Endometrial microvascular endothelial cells (primary cell): ENCODE measurements around the gene ITGA4. TPM values are rescaled to one million over a fixed set of nuclear protein-coding genes. Genes with fewer than 3 reads are reported as not detected.

Experiments
- in situ Hi-C: cut with HindIII; loops from 2 replicates; pipeline ENCODE4 v1.10.0; 2017; ENCODE audit warnings: low sequenced_read_pairs, low pct_unique_long_range_greater_than_20kb; ENCODE audit errors: inconsistent ontology term
- total RNA-seq: library from RNA; depleted of rRNA; stranded (reverse); fragments of >200 nt; gene quantifications from one replicate; pipeline ENCODE4 v1.2.3, GENCODE V29; 2015; ENCODE audit errors: inconsistent ontology term

Gene ITGA4
- total RNA-seq, 1 donor from 2014 or later = 6.4 TPM

DNA sequence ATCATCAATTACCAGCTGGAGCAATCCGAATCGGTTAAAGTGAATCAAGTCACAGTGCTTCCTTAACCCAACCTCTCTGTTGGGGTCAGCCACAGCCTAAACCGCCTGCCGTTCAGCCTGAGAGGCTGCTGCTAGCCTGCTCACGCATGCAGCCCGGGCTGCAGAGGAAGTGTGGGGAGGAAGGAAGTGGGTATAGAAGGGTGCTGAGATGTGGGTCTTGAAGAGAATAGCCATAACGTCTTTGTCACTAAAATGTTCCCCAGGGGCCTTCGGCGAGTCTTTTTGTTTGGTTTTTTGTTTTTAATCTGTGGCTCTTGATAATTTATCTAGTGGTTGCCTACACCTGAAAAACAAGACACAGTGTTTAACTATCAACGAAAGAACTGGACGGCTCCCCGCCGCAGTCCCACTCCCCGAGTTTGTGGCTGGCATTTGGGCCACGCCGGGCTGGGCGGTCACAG is 496 bp upstream of the ITGA4 start:
- in situ Hi-C loops = no loop called here

GRCh38 chr2:181457741-181458425 is 697 bp downstream of the ITGA4 start:
- in situ Hi-C loops = no loop called here

- in situ Hi-C loops = no loop called here
Measured at GRCh38 chr2:181458871-181459270, 1.7 kb downstream of the ITGA4 start.

DNA sequence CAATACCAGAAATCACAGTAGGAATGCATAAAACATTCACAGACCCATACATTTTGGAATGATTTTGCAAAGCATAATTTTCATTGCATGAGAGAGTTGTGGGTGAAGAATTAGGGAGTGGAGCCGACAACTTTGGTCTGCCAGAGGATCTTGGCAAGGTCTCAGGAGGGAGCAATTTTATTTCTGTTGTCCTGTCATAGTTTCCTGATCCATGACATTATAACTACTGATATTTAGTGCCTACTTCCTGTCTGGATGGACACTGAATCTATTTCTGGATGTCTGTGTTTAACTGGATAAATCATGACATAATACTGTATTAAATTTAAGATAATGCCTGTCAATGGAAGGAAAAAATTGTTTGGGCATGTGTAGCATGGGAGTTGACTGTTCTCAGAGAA is 2.4 kb downstream of the ITGA4 start:
- in situ Hi-C loops = loop anchor here (10.0 kb wide), 1 partner anchor 355 kb away; no protein-coding TSS in a partner anchor

GRCh38 chr2:181461056-181461997 is 4.1 kb downstream of the ITGA4 start:
- in situ Hi-C loops = loop anchor here (10.0 kb wide), 1 partner anchor 357 kb away; no protein-coding TSS in a partner anchor

GRCh38 chr2:181462033-181462432 is 4.8 kb downstream of the ITGA4 start:
- in situ Hi-C loops = loop anchor here (10.0 kb wide), 1 partner anchor 357 kb away; no protein-coding TSS in a partner anchor

DNA sequence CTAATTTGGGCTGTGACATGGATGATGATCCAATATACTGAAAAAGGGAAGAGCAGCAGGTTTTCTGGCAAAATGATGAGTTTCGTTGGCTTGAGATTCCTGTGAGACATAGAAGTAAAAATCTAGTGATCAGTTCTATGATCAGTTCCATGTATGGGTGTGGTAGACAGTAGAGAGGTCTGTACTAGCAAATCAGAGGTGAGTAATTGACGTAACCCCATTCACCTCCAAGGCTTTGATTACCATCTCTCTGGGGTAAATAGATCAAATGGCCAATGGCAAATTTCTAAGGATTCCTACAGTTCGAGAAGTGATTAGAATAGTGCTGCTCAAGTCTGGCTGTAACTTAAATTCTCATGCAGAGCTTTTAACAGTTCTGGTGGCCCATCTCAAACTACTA is 6.4 kb downstream of the ITGA4 start:
- in situ Hi-C loops = loop anchor here (10.0 kb wide), 1 partner anchor 359 kb away; no protein-coding TSS in a partner anchor

DNA sequence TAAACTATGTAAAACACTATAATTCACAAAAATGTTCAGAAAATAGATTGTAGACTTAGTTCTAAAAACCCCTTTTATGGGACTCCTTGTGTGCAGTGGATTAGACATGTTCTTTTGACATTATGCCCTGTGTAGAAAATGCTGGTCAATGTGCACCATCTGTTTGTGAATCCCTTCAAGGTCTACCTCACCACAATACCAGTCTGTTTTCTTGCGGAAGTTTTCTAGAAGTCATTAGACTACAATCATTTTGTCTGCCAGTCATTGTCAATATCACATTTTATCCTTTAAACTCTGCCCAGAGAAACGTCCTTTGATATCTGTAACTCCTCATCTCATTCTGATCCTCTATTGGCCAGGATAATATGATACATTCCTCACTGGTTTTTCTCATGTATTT is 7.8 kb downstream of the ITGA4 start:
- in situ Hi-C loops = loop anchor here (10.0 kb wide), 1 partner anchor 360 kb away; no protein-coding TSS in a partner anchor

DNA sequence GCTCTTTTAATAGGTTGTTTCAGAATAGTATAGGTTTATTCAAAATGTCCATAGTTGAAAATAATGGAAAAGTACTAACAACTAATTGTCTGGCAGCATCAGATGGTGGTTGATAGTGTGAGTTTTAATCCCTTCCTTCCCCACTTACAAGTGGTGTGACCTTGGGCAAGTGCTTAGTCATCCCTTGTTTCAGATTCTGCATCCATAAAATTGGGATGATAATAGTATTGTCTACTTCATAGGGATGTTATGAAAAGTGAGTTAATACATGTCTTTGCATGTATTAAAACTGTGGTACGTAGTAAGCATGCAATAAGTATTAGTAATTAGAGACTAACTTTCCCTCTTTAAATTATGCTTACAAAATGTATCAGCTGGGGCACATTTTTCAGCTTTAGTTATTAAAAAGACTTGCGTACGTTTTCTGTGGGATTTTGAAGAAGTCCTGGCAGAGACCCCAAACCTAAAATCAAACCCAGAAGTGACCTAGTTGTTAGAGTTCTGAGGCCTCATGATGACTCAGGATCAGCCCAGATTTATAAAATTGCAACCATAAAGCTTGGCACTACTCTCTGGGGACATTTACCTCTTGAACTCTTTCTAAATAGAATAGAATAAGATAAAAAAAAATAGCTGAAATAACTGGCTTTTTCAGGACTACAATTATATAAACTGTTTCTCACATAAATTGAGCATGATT is 8.6 kb downstream of the ITGA4 start:
- in situ Hi-C loops = loop anchor here (10.0 kb wide), 1 partner anchor 361 kb away; no protein-coding TSS in a partner anchor

- in situ Hi-C loops = loop anchor here (10.0 kb wide), 1 partner anchor 362 kb away; no protein-coding TSS in a partner anchor
Measured at GRCh38 chr2:181466661-181467576, 9.7 kb downstream of the ITGA4 start.

DNA sequence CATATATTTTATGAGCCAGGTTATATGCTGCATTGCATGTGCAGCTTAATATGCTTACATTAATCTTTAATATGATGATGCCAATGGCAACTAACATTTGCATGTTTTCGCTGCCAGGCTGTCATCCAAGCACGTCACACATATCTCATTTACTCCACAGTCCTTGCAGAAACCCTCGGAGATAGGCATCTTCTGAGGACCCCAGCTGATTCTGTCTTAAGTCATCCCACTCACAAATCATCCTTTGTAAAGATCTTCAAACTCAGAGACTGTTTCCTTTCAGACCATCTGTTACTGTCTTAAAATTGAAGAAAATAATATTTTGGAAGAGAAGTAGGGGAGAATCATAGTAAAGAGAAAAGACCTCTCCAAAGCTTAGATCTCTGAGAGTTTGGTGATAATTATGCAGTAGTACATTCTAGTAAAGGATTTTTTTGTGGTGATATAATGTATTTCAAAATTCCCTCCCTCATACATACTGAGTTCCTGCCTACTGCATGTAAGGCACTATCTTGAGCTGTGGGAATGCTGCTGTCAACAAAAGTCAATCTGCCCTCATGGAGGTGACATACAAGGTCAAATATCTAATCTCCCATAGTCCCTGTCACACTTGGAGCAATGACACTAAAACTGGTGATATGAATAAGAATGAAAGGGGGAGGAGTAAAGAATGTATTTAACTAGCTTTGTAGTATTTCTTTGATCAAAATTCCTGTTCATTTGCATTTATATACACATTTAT is 11.0 kb downstream of the ITGA4 start:
- in situ Hi-C loops = loop anchor here (10.0 kb wide), 1 partner anchor 363 kb away; no protein-coding TSS in a partner anchor

DNA sequence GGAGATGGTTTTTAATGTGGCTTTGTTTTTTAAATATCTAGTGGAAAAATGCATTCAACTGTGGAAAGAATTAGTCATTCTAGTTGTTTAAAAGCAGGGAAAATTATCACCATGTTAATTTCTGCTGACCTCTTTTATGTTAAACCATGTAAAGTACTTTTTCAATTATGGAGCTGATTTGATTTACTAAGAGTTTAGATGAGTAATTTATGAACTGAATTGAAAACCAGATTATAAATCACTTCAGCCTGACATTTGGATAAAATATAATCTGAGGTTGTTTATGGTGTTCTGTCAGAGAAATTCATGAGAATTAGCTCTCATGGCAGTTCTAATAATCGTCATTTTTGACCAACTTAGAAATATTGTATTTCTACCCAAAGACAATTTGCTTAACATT is 11.6 kb downstream of the ITGA4 start:
- in situ Hi-C loops = loop anchor here (10.0 kb wide), 1 partner anchor 364 kb away; no protein-coding TSS in a partner anchor

DNA sequence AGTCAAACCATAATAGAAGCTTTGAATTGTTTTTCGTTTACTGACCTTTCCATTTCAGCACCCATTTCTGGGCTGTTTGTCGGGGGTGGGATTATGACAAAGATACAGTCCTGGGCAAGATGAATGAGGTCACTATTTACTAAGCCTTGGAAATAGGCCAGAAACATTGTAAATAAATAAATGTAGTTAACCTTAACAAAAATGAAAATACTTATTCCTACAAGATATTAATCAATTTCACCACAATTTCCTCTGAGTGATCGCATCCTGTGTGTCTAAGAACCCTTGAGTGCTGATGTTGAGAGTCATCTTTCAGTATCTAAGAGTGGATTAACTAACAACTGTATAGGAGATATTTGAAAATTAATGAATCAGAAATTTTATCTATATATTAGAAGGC is 14.0 kb downstream of the ITGA4 start:
- in situ Hi-C loops = no loop called here

- in situ Hi-C loops = no loop called here
Measured at GRCh38 chr2:181471783-181472182, 14.6 kb downstream of the ITGA4 start.

DNA sequence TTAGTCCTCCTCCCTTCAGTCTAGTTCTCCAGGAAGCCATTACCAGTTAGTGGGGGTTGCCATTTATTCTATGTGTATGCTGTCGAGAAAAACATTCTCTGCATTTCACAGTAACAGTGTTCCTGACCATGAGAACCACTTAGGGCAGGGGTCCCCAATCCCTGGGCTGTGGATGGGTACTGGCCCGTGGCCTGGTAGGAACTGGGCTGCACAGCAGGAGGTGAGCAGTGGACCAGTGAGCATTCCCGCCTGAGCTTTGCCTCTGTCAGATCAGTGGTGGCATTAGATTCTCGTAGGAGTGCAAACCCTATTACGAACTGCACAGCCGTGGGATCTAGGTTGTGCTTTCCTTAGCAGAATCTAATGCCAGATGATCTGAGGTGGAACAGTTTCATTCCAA is 15.8 kb downstream of the ITGA4 start:
- in situ Hi-C loops = no loop called here

GRCh38 chr2:181474222-181474881 is 17.2 kb downstream of the ITGA4 start:
- in situ Hi-C loops = no loop called here

DNA sequence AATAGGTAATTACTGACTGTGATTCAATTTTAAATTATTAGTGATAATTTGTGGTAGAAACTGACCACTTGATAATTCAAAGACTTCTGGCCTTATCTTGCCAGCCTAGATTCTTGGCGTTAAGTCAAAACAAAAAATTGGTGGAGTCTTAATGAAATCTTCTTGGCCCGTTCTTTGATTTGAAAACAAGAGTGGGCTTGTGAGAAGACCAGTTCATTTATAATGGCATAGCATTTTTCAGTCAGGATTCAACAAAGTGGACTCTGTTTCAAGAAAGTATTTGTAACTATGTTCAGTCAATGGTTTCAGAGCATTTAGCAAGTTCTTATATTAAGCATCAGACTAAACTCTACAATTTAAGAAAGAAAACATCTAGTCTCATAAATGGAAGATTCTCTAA is 26.0 kb downstream of the ITGA4 start:
- in situ Hi-C loops = no loop called here
